IPS DF 6.9 (cell line): ENCODE data around the gene CYB561D1.
A peak's percentile ranks its signal among the peaks of the same experiment; 100 is the strongest.

Source experiments
- DNase-seq: peaks from one replicate; pipeline ENCODE4 v3.0.0-alpha.2; 2013; ENCODE audit warnings: low read depth, low spot score
- H3K27ac ChIP-seq: one replicate; pipeline ENCODE4 v1.5.1; 2013; ENCODE audit warnings: low read length, control low read depth
- H3K27me3 ChIP-seq: 2 replicates; pipeline ENCODE4 v1.6.1; 2013; ENCODE audit warnings: mild to moderate bottlenecking, low read length; ENCODE audit not compliant: control insufficient read depth, insufficient read depth
- H3K36me3 ChIP-seq: 2 replicates; pipeline ENCODE4 v1.6.1; 2013; ENCODE audit warnings: low read length; ENCODE audit not compliant: control insufficient read depth, insufficient read depth
- H3K4me1 ChIP-seq: 2 replicates; pipeline ENCODE4 v1.6.1; 2013; ENCODE audit warnings: low read length; ENCODE audit not compliant: control insufficient read depth, insufficient read depth
- H3K4me3 ChIP-seq: 2 replicates; pipeline ENCODE4 v1.5.1; 2013; ENCODE audit warnings: mild to moderate bottlenecking, low read length
- H3K9me3 ChIP-seq: 2 replicates; pipeline ENCODE4 v1.6.1; 2013; ENCODE audit warnings: low read length, inconsistent platforms; ENCODE audit not compliant: control insufficient read depth, insufficient read depth
- WGBS: extraction: QIAGEN DNeasy Blood & Tissue Kit; methylation state at CpG from one replicate; pipeline ENCODE4 v1.1.7; 2013; ENCODE audit warnings: mixed read lengths, missing lambda C conversion rate; ENCODE audit not compliant: insufficient read length, insufficient coverage; 5-methylcytosine and 5-hydroxymethylcytosine counted together

The CYB561D1 gene

DNA sequence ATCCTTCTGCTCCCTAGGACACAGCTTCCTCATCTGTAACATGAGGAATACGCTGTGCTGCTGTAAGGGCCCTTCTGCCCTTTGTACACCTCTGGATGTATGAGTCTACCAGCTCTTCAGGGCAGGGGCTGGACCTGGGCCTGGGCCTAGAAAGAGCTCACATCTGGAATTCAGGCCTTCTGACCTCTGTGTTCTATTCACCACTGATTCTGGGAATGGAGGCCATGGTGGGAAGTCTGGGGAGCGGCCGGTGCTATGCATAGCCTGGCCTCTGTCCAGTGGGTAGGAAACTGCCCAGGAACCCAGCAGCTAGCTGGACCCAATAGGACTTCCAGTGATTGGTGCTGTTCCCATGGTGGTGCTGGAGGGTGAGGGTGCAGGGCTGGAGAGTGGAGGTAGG lies 34.8 kb downstream of the CYB561D1 start:
- Histone ChIP-seq H3K27ac (no peak overlapping the region), H3K4me3 (no peak overlapping the region), H3K9me3 (no peaks in the 10 kb centered on the region), H3K36me3 (no peaks in the 10 kb centered on the region), H3K4me1 (no peaks in the 10 kb centered on the region), H3K27me3 (no peaks in the 10 kb centered on the region)
- no CpG with 5 or more reads among the region's 3 CpGs for WGBS
- no peak for DNase-seq

DNA sequence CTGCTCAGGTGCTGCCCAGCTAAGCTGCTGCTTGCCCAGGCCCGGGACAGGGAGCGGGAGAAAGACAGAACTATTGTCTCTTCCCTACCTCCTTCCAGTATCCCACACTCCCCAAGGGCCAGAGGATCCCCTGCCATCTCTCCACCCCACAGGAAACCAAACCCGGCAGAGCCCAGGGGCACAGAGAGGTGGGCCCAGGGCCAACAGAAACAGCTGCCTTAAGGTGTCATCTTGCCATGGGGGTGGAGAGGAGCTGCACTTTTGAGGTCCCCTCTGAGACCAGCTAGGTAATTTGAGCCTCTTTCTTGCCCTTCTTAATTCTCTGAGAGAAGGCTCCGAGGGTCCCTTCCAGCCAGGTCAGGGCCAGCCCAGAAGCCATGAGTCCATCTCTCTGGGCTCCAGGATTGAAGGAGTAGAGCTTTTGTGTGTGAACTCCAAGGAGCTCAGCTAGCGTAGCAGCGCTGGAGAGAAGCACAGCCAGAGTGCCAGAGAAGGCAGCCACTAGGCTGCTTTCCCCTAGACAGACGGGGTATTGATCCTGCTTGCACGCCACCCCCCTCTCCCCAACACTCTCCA lies 36.1 kb downstream of the CYB561D1 start:
- no CpG with 5 or more reads among the region's 8 CpGs for WGBS
- Histone ChIP-seq H3K4me1 (no peaks in the 10 kb centered on the region), H3K36me3 (no peaks in the 10 kb centered on the region), H3K27me3 (no peaks in the 10 kb centered on the region), H3K27ac (no peak overlapping the region), H3K9me3 (no peaks in the 10 kb centered on the region), H3K4me3 (no peak overlapping the region)
- no peak for DNase-seq

- Histone ChIP-seq H3K4me3 (no peak overlapping the region), H3K36me3 (no peaks in the 10 kb centered on the region), H3K27me3 (no peaks in the 10 kb centered on the region), H3K27ac (no peak overlapping the region), H3K4me1 (no peaks in the 10 kb centered on the region), H3K9me3 (no peaks in the 10 kb centered on the region)
- no peak for DNase-seq
- WGBS = no CpG with 5 or more reads among the region's 13 CpGs
These were observed 36.7 kb downstream of the CYB561D1 start for GRCh38 chr1:109530457-109531087.

DNA sequence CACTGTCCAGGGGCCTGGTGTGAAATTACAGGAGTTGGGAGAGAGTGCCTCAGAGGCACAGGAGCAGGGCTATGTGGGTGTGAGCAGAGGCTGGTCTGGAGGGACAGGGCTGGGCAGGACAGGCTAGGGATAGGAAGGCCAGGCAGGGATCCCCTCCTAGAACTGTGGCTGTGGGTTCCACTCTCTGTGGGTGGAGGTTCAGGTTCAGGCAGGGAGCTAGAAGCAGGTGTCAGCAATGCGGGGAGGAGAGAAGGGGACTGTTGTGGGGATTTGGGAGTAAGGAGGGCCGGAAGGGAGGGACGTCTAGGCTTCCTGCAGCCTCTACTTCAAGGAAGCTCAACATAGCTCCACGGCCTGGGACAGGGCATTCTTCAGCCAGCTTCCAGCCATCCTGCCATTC lies 37.5 kb downstream of the CYB561D1 start:
- Histone ChIP-seq H3K27ac (no peak overlapping the region), H3K4me1 (no peaks in the 10 kb centered on the region), H3K9me3 (no peaks in the 10 kb centered on the region), H3K27me3 (no peaks in the 10 kb centered on the region), H3K4me3 (no peak overlapping the region), H3K36me3 (no peaks in the 10 kb centered on the region)
- DNase-seq = no peak
- no CpG with 5 or more reads among the region's 4 CpGs for WGBS

DNA sequence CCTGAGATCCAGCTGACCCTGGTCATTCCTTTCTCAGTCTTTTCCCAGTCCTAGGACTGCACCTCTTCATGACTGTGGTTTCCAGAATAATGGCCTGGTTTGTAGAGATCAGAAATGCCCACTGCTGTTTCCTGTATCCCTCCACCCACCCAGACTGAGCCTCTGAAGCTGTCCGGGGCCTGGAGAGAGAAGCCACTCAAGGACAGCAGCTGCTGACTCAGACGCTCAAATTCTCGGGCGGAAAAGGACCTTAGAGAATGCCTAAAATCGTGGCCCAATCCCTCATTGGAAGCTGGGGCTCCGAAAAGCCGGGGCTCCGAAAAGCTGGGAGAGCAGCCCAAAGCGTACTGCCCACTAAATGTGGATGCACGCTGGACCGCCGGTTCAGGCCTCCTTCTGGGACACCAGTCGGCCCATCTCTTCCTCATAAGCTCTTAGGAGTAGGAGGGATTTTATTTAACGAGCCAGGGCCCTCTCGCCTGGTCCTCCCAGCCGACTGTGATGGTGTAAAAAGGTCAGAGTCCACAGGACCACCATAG lies 38.0 kb downstream of the CYB561D1 start:
- Histone ChIP-seq H3K9me3 (no peaks in the 10 kb centered on the region), H3K27ac (no peak overlapping the region), H3K4me3 (no peak overlapping the region), H3K4me1 (no peaks in the 10 kb centered on the region), H3K27me3 (no peaks in the 10 kb centered on the region), H3K36me3 (no peaks in the 10 kb centered on the region)
- no CpG with 5 or more reads among the region's 16 CpGs for WGBS
- DNase-seq = no peak

- Histone ChIP-seq H3K36me3 (no peaks in the 10 kb centered on the region), H3K4me3 (no peak overlapping the region), H3K27ac (no peak overlapping the region), H3K9me3 (no peaks in the 10 kb centered on the region), H3K27me3 (no peaks in the 10 kb centered on the region), H3K4me1 (no peaks in the 10 kb centered on the region)
- WGBS = no CpG with 5 or more reads among the region's 12 CpGs
- DNase-seq = peak; percentile 80
These were observed 38.7 kb downstream of the CYB561D1 start for GRCh38 chr1:109532365-109533136.

DNA sequence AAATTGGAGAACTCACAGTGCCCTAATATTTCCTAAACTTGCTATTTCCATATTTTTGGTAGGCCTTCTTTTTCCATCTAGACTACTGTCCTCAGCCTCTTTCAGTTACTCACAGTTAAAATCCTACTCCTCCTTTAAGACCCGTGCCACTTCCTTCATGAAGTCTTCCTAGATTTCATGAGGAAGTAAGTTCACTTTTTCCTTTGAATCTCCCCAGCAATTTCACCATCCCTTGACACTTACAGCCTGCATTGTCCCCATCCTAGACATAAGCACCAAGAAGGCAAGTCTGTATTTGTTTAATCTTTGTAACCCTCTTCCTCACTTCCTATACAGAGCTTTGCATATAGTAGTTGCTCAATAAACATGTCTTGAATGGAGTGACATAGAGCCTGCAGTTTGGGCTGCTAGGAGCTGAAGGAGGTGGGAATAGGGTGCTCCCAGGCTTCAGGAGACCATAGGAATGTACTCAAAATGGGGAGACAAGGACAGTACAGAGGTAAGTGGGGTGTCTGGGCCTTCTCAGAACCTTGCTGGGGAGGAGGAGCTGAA lies 40.5 kb downstream of the CYB561D1 start:
- Histone ChIP-seq H3K36me3 (no peaks in the 10 kb centered on the region), H3K4me1 (no peaks in the 10 kb centered on the region), H3K9me3 (no peaks in the 10 kb centered on the region), H3K27ac (no peak overlapping the region), H3K27me3 (no peaks in the 10 kb centered on the region), H3K4me3 (no peak overlapping the region)
- no CpG with 5 or more reads among the region's 1 CpG for WGBS
- DNase-seq = no peak

GRCh38 chr1:109535481-109535880 lies 41.6 kb downstream of the CYB561D1 start:
- H3K27me3 ChIP-seq = no peaks in the 10 kb centered on the region
- DNase-seq = no peak
- no peaks in the 10 kb centered on the region for H3K36me3 ChIP-seq
- H3K27ac ChIP-seq = no peak overlapping the region
- no peaks in the 10 kb centered on the region for H3K9me3 ChIP-seq
- no peaks in the 10 kb centered on the region for H3K4me1 ChIP-seq
- no peak overlapping the region for H3K4me3 ChIP-seq
- WGBS = no CpG with 5 or more reads among the region's 4 CpGs

GRCh38 chr1:109535971-109536491 lies 42.1 kb downstream of the CYB561D1 start:
- Histone ChIP-seq H3K4me3 (no peak overlapping the region), H3K27me3 (no peaks in the 10 kb centered on the region), H3K27ac (no peak overlapping the region), H3K4me1 (no peaks in the 10 kb centered on the region), H3K36me3 (no peaks in the 10 kb centered on the region), H3K9me3 (no peaks in the 10 kb centered on the region)
- WGBS = no CpG with 5 or more reads among the region's 5 CpGs
- no peak for DNase-seq

DNA sequence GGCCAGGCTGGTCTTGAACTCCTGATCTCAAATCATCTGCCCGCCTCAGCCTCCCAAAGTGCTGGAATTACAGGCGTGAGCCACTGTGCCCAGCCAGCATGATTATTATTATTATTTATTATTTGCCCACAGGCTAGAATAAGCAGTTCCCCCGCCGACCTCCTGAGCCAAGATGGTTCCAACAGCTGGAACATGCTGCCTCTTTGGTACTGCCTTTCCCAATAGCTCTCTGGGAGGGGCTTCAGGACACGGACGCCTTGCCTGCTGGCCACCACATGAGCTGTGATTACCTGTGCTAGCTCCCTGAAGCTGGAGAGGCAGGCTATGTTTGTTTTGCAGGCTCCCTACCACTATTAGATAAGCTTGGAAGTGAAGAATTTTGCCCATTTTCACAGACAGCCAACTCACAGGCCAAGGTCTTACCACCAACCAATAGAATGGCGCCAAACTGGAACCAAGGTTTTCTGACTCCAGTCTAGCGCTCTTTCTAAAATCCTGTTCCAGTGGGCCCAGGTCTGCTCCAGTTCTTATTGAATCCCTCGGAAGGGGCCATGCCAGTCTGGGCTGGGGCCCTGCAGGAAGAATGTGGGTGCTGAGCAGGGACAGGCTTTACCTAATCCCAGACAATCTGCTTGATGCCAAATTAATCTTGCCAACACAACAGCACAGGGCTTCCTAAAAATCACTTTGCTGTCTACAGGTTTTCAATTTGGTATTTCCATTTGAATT lies 43.7 kb downstream of the CYB561D1 start:
- DNase-seq = no peak
- Histone ChIP-seq H3K27me3 (no peaks in the 10 kb centered on the region), H3K27ac (no peak overlapping the region), H3K9me3 (no peaks in the 10 kb centered on the region), H3K4me1 (no peaks in the 10 kb centered on the region), H3K36me3 (no peaks in the 10 kb centered on the region), H3K4me3 (no peak overlapping the region)
- no CpG with 5 or more reads among the region's 9 CpGs for WGBS
